Measurements from ENCODE around the gene CYTH1. TPM values are rescaled to one million over a fixed set of nuclear protein-coding genes. Genes with fewer than 3 reads are reported as not detected.
A peak's percentile ranks its signal among the peaks of the same experiment; 100 is the strongest.

CYTH1 gene
- polyA plus RNA-seq, 1 of the 3 experiments (the other 2 are of a cell fraction): 23.8 TPM

- peak overlapping the region; percentile 83 to 89; a peak in 3 of 4 replicates for H3K27ac ChIP-seq (ENCODE audit: low read depth in 2 of 2, low read length in 1 of 2)
- POLR2A ChIA-PET: no interaction called here
- H3K9me2 ChIP-seq: no peaks in the 10 kb centered on the region
- no peaks in the 10 kb centered on the region for H3K9me3 ChIP-seq
- H3K4me2 ChIP-seq: peak overlapping the region; percentile 55; the same call in 1 of the 2 replicates
- no peaks in the 10 kb centered on the region for H4K20me1 ChIP-seq (ENCODE audit: insufficient read depth)
- H3K27me3 ChIP-seq (ENCODE audit: insufficient read depth): no peaks in the 10 kb centered on the region
- 94% methylated on average over 24 of the region's 24 CpGs for WGBS (ENCODE audit: low lambda C conversion rate)
- H3K4me1 ChIP-seq (ENCODE audit: control insufficient read depth in 1 of 2, insufficient read depth in 2 of 2, low read depth in 1 of 2, low read length in 1 of 2): peaks cover 7 to 10% of the 10 kb centered on the region in 2 experiments; a peak in 3 of 4 replicates
- H3K36me3 ChIP-seq (replicated peaks in 1 of 2; ENCODE audit: control insufficient read depth in 1 of 2, insufficient read depth in 2 of 2, low read length in 1 of 2): peaks cover 20 to 74% of the 10 kb centered on the region in 2 experiments
- peak overlapping the region; percentile 21; the same call in 1 of the 2 replicates for H3K9ac ChIP-seq
- TF ChIP-seq IRF3 (IDR thresholded peaks at IDR 0.05; ENCODE audit: low read depth, low read length) (no peak), USF1 (IDR thresholded peaks at IDR 0.05; ENCODE audit: borderline replicate concordance, low read depth) (no peak), MXI1 (IDR thresholded peaks at IDR 0.05; ENCODE audit: low read depth, low read length) (no peak), SMC3 (IDR thresholded peaks at IDR 0.05; ENCODE audit: low read depth, low read length) (no peak), TCF12 (IDR thresholded peaks at IDR 0.05) (no peak), FOXJ3 (CRISPR knock-in tag; IDR thresholded peaks at IDR 0.05) (no peak), NFIC (IDR thresholded peaks at IDR 0.05; ENCODE audit: borderline replicate concordance) (no peak), RAD21 (IDR thresholded peaks at IDR 0.05; ENCODE audit: low read length) (no peak), POLR2AphosphoS5 (IDR thresholded peaks at IDR 0.05; ENCODE audit: low read depth, low read length) (no peak), PBX3 (IDR thresholded peaks at IDR 0.05) (no peak)
- TF ChIP-seq, protein P1, sequence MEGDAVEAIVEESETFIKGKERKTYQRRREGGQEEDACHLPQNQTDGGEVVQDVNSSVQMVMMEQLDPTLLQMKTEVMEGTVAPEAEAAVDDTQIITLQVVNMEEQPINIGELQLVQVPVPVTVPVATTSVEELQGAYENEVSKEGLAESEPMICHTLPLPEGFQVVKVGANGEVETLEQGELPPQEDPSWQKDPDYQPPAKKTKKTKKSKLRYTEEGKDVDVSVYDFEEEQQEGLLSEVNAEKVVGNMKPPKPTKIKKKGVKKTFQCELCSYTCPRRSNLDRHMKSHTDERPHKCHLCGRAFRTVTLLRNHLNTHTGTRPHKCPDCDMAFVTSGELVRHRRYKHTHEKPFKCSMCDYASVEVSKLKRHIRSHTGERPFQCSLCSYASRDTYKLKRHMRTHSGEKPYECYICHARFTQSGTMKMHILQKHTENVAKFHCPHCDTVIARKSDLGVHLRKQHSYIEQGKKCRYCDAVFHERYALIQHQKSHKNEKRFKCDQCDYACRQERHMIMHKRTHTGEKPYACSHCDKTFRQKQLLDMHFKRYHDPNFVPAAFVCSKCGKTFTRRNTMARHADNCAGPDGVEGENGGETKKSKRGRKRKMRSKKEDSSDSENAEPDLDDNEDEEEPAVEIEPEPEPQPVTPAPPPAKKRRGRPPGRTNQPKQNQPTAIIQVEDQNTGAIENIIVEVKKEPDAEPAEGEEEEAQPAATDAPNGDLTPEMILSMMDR (IDR thresholded peaks at IDR 0.05): no peak
- H2AFZ ChIP-seq (ENCODE audit: low read depth): no peak overlapping the region
- CTCF ChIA-PET: interaction anchor here (0.8 to 2.9 kb wide), 4 partner anchors 9 to 29 kb away, joined by 3 to 13 read pairs (median 6); no protein-coding TSS in a partner anchor
- H3K79me2 ChIP-seq (ENCODE audit: insufficient read depth): no peaks in the 10 kb centered on the region; the same call in 1 of the 2 replicates
- DNase-seq: no peak
- H3F3A ChIP-seq (replicated peaks; ENCODE audit: insufficient read depth): peaks cover 14% of the 10 kb centered on the region
- H3K4me3 ChIP-seq (ENCODE audit: low read depth in 2 of 2, low read length in 1 of 2): peak overlapping the region in 1 of 2 experiments; percentile 23; a peak in 1 of 4 replicates
Measured at GRCh38 chr17:78679495-78680395, 102.3 kb downstream of the CYTH1 start.
